Islet precursor cell (in vitro differentiated cells): ENCODE measurements around the gene MUL1.

Source experiments
- DNase-seq: peaks from one replicate; pipeline ENCODE4 v3.0.0-alpha.2; 2018

Gene MUL1

DNA sequence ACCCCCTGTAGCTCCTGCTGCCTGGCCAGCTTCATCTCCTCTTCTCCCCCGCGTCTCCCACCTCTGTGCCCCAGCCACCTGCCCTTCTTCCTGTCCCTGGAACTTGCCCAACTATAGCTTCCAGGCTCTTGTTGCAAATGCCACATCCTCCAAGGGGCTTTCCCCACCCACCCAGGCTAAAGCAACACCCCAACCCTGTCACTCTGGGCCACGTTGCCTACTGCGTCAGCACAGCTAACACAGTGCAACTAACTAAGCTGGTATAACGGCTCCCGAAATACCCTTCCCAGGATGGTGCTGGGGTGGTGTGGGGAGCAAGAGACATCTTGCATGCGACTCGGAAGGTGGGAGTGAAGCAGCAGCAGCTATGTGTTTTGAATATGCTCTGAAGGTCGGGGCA is 41.7 kb downstream of the MUL1 start:
- no peak for DNase-seq

DNA sequence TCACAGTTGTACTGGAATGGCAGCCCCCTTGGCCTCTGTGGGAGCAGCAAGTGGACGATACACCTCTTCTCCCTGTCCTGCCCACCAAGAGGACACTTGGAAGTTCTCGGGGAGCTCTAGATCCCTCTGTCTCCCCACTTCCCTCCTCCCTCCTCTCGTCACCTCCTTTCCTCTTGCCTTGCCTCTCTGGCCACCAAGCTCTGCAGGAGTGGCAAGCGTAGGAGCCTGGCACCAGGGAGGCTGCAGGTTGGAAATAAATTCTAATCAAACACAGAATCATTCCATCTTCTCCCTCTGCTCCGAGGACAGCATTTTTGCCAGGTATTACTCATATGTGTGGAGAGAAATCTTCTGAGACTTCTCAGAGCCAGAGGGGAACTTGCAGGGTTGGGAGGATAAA is 42.8 kb downstream of the MUL1 start:
- DNase-seq = no peak

DNA sequence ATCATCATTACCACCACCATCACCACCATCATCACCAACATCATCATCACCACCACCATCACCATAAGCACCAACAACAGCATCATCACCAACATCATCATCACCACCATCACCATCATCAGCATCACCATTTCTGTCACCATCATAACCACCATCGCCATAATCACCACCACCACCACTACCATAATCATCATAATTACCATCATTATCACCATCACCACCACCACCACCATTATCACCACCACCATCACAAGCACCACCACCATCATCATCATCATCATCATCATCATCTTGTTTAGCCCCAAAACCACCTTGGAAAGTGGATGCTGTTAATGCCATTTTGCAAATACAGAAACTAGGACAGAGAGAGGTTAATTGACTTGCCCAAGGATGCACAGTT is 44.4 kb downstream of the MUL1 start:
- DNase-seq = no peak

DNA sequence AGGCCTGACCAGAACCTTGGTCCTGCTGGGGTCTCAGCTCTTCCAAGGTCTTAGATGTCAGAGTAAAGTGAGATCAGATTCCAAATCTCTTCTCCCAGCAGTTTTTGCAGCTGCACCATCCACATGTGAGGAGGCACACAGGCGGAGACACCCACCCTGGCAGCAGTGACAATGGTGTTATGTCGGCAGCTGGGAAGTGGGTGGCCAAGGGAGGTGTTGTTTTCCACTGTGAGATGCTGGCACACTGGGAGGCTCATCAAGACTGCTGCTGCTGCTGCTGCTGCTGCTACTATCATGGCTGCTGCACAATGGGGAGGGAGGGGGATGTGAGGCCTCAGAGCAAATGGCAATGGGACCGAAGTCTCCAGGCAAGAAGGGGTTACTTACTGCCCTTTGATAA is 45.6 kb downstream of the MUL1 start:
- no peak for DNase-seq

DNA sequence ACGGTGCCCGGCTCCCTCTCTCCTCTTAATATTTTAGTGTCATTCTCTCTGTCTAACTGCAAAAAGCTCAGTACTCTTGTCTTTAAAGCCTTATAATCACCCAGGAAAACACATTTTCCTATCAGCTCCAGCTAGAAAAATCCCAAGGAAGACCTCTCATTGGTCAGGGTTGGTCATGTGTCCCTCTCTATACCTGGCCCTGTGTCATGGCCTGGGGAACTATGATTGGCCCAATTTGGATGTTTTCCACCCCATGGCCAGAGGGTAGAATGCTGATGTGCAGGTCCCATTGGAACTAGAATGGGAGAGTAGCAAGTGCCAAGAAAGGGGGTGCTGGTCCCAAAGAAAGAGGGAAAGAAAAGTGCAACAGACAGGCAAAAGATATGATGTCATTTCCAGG is 49.2 kb downstream of the MUL1 start:
- no peak for DNase-seq

DNA sequence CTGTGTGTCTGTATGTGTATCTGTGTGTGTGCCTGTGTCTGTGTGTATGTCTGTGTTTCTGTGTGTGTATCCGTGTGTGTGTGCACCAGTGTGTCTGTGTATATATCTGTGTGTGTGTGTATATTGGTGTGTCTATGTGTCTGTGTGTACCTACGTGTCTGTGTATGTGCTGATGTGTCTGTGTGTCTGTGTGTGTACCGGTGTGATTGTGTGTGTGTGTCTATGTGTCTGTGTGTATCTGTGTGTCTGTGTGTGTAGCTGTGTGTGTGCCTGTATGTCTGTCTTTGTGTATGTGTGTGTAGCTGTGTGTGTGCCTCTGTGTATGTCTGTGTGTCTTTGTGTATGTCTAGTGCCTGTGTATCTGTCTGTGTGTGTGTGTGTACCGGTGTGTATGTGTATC is 53.9 kb downstream of the MUL1 start:
- DNase-seq = no peak

DNA sequence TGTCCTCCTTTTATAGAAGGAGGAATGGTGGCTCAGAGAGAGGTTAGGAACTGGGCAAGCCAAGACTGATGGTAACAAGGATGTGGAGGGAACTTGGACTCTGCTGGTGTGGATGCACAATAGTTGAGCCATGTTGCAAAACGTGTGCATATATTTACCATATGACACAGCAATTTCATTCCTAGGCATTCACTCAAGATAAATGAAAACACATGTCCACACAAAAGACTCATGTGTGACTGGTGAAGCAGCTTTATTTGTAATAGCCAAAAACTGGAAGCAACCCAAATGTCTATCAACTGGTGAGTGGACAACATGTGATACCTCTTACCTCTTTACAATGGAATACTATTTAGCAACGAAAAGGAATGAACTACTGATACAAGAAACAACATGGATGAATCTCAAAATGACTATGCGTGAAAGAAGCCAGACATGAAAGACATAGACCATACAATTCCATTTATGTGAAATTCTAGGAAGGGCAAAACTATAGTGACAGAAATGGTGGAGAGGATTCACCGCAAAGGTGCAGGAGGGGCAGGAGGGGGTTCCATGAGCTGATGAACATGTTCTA is 58.1 kb downstream of the MUL1 start:
- no peak for DNase-seq
